Measurements from ENCODE around the gene IL17F. TPM values are rescaled to one million over a fixed set of nuclear protein-coding genes. Genes with fewer than 3 reads are reported as not detected.

IL17F gene
- total and polyA plus RNA-seq, 2 experiments from 2014 or later = not detected

- H3K9me2 ChIP-seq (ENCODE audit: insufficient read depth) = no peaks in the 10 kb centered on the region
- DNase-seq = no peak
- H3K4me2 ChIP-seq (ENCODE audit: unreplicated experiment) = no peak overlapping the region
- in situ Hi-C loops (cut with MboI) = no loop called here
- H3K36me3 ChIP-seq (ENCODE audit: low read depth) = no peaks in the 10 kb centered on the region
- H2AFZ ChIP-seq = no peak overlapping the region
- TF ChIP-seq EZH2 (IDR thresholded peaks at IDR 0.05; ENCODE audit: insufficient read depth, poor library complexity, severe bottlenecking) (no peak), EZH2phosphoT487 (IDR thresholded peaks at IDR 0.05; ENCODE audit: insufficient read depth, low read depth) (no peak)
- H3K4me3 ChIP-seq = no peak overlapping the region
- H3F3A ChIP-seq (ENCODE audit: insufficient read depth) = no peaks in the 10 kb centered on the region
- no peaks in the 10 kb centered on the region for H3K9me3 ChIP-seq (ENCODE audit: low read depth)
- no peaks in the 10 kb centered on the region; the same call in 1 of the 2 replicates for H3K27me3 ChIP-seq (replicated peaks; ENCODE audit: insufficient read depth)
- H3K27ac ChIP-seq = no peak overlapping the region
- H3K79me2 ChIP-seq (ENCODE audit: insufficient read depth) = no peaks in the 10 kb centered on the region
- H4K20me1 ChIP-seq (ENCODE audit: insufficient read depth) = no peaks in the 10 kb centered on the region
- 25 to 42% methylated on average over 2 of the region's 2 CpGs for WGBS, 2 experiments (ENCODE audit: low coverage in 1 of 2, low lambda C conversion rate in 2 of 2, missing lambda C conversion rate in 2 of 2)
- no peaks in the 10 kb centered on the region for H3K4me1 ChIP-seq (ENCODE audit: insufficient read depth)
- H3K9ac ChIP-seq = no peak overlapping the region
Measured at GRCh38 chr6:52210227-52210626, 34.1 kb downstream of the IL17F start.

- no peaks in the 10 kb centered on the region for H4K20me1 ChIP-seq (ENCODE audit: insufficient read depth)
- in situ Hi-C loops (cut with MboI) = no loop called here
Measured at GRCh38 chr6:52209770-52210169, 34.5 kb downstream of the IL17F start.

DNA sequence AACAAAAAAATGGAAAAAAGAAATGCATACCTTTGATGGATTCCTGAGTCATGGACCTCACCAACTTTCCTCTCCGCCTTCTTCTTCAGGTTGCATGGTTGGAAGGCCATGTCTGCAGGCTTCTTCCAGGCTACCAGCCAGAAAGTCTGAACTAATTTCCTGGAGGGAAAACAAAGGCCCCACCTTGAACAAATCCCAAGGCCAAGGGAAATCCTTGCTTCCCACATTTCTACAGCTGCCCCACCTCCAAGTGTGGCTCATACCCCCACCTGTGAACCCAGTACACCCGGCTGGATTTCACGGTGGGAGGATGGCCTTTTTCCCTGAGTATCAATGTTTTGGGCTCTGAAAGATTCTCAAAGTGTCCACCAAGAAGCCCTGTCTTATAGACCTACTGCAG lies 35.7 kb downstream of the IL17F start:
- Histone ChIP-seq H3K36me3 (ENCODE audit: low read depth) (no peaks in the 10 kb centered on the region), H3K27me3 (replicated peaks; ENCODE audit: insufficient read depth) (no peaks in the 10 kb centered on the region; the same call in 1 of the 2 replicates), H3F3A (ENCODE audit: insufficient read depth) (no peaks in the 10 kb centered on the region), H3K79me2 (ENCODE audit: insufficient read depth) (no peaks in the 10 kb centered on the region), H4K20me1 (ENCODE audit: insufficient read depth) (no peaks in the 10 kb centered on the region), H3K9me2 (ENCODE audit: insufficient read depth) (no peaks in the 10 kb centered on the region), H3K9ac (no peak overlapping the region), H3K9me3 (ENCODE audit: low read depth) (no peaks in the 10 kb centered on the region), H3K27ac (no peak overlapping the region), H3K4me3 (no peak overlapping the region), H3K4me1 (ENCODE audit: insufficient read depth) (no peaks in the 10 kb centered on the region), H2AFZ (no peak overlapping the region), H3K4me2 (ENCODE audit: unreplicated experiment) (no peak overlapping the region)
- WGBS, 2 experiments (ENCODE audit: low coverage in 1 of 2, low lambda C conversion rate in 2 of 2, missing lambda C conversion rate in 2 of 2) = 41 to 47% methylated on average over 3 of the region's 3 CpGs
- in situ Hi-C loops (cut with MboI) = no loop called here
- TF ChIP-seq EZH2phosphoT487 (IDR thresholded peaks at IDR 0.05; ENCODE audit: insufficient read depth, low read depth) (no peak), EZH2 (IDR thresholded peaks at IDR 0.05; ENCODE audit: insufficient read depth, poor library complexity, severe bottlenecking) (no peak)
- DNase-seq = no peak

More at GRCh38 chr6:52209770-52210169, 34.5 kb downstream of the IL17F start:
- WGBS, 2 experiments (ENCODE audit: low coverage in 1 of 2, low lambda C conversion rate in 2 of 2, missing lambda C conversion rate in 2 of 2) = 2 to 8% methylated on average over 2 of the region's 2 CpGs
- Histone ChIP-seq H3K36me3 (ENCODE audit: low read depth) (no peaks in the 10 kb centered on the region), H3K27ac (no peak overlapping the region), H3K9ac (no peak overlapping the region), H3F3A (ENCODE audit: insufficient read depth) (no peaks in the 10 kb centered on the region), H3K4me3 (no peak overlapping the region), H3K9me2 (ENCODE audit: insufficient read depth) (no peaks in the 10 kb centered on the region), H3K79me2 (ENCODE audit: insufficient read depth) (no peaks in the 10 kb centered on the region), H3K9me3 (ENCODE audit: low read depth) (no peaks in the 10 kb centered on the region), H2AFZ (no peak overlapping the region), H3K27me3 (replicated peaks; ENCODE audit: insufficient read depth) (no peaks in the 10 kb centered on the region; the same call in 1 of the 2 replicates), H3K4me1 (ENCODE audit: insufficient read depth) (no peaks in the 10 kb centered on the region), H3K4me2 (ENCODE audit: unreplicated experiment) (no peak overlapping the region)
- no peak for DNase-seq
- TF ChIP-seq EZH2 (IDR thresholded peaks at IDR 0.05; ENCODE audit: insufficient read depth, poor library complexity, severe bottlenecking) (no peak), EZH2phosphoT487 (IDR thresholded peaks at IDR 0.05; ENCODE audit: insufficient read depth, low read depth) (no peak)

DNA sequence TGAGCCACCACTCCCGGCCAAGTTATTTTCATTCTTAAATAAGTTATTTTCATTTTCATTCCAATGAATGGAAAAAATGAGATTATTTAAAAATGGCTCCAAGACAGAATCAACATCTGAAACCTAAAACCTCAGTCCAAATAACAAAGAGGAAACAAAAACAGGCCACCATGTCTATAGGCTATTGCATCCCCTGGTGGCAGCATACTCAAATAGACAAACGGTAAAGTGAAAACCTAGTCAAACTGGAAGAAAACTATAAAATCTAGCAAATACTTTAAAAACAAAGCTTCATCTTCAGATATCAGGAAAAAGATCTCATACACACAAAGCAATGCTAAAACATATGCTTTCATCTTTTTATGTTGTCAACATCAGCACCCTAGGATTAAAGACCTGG lies 37.2 kb downstream of the IL17F start:
- no peak overlapping the region for H3K4me2 ChIP-seq (ENCODE audit: unreplicated experiment)
- H3F3A ChIP-seq (ENCODE audit: insufficient read depth) = no peaks in the 10 kb centered on the region
- no peak for DNase-seq
- no peaks in the 10 kb centered on the region for H3K9me3 ChIP-seq (ENCODE audit: low read depth)
- H3K27me3 ChIP-seq (replicated peaks; ENCODE audit: insufficient read depth) = no peaks in the 10 kb centered on the region; the same call in 1 of the 2 replicates
- H3K4me1 ChIP-seq (ENCODE audit: insufficient read depth) = no peaks in the 10 kb centered on the region
- H4K20me1 ChIP-seq (ENCODE audit: insufficient read depth) = no peaks in the 10 kb centered on the region
- WGBS, 2 experiments (ENCODE audit: low coverage in 1 of 2, low lambda C conversion rate in 2 of 2, missing lambda C conversion rate in 2 of 2) = 69 to 70% methylated on average over 2 of the region's 2 CpGs
- H3K79me2 ChIP-seq (ENCODE audit: insufficient read depth) = no peaks in the 10 kb centered on the region
- H3K9ac ChIP-seq = no peak overlapping the region
- H3K36me3 ChIP-seq (ENCODE audit: low read depth) = no peaks in the 10 kb centered on the region
- no peak overlapping the region for H2AFZ ChIP-seq
- in situ Hi-C loops (cut with MboI) = no loop called here
- H3K9me2 ChIP-seq (ENCODE audit: insufficient read depth) = no peaks in the 10 kb centered on the region
- H3K4me3 ChIP-seq = no peak overlapping the region
- H3K27ac ChIP-seq = no peak overlapping the region
- no peak for TF ChIP-seq EZH2 (IDR thresholded peaks at IDR 0.05; ENCODE audit: insufficient read depth, poor library complexity, severe bottlenecking)
- TF ChIP-seq EZH2phosphoT487 (IDR thresholded peaks at IDR 0.05; ENCODE audit: insufficient read depth, low read depth) = no peak

DNA sequence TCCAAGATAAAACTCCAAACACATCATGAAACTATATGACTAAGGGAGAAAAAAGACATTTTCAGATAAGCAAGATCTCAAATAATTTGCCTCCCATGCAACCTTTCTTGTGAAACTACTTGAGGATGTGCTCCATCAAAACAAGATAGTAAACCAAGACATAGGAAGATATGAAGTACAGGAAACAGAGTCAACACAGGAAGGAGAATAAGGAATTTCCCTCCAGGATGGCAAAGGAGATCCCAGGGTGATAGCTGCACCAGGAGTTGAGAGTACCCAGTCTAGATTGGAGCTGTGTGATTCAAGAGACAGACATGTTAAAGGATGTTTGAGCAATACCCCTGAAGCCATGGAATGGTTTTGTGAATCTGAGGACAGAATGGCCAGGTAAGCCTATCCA lies 42.8 kb downstream of the IL17F start:
- no peaks in the 10 kb centered on the region for H3K27me3 ChIP-seq (replicated peaks; ENCODE audit: insufficient read depth)
- H3K27ac ChIP-seq = no peak overlapping the region
- H3K36me3 ChIP-seq (ENCODE audit: low read depth) = no peaks in the 10 kb centered on the region
- no peaks in the 10 kb centered on the region for H3K9me2 ChIP-seq (ENCODE audit: insufficient read depth)
- no peak overlapping the region for H3K4me3 ChIP-seq
- H3K79me2 ChIP-seq (ENCODE audit: insufficient read depth) = no peaks in the 10 kb centered on the region
- H3K9me3 ChIP-seq (ENCODE audit: low read depth) = no peaks in the 10 kb centered on the region
- no peaks in the 10 kb centered on the region for H4K20me1 ChIP-seq (ENCODE audit: insufficient read depth)
- H3F3A ChIP-seq (ENCODE audit: insufficient read depth) = no peaks in the 10 kb centered on the region
- TF ChIP-seq EZH2phosphoT487 (IDR thresholded peaks at IDR 0.05; ENCODE audit: insufficient read depth, low read depth) = no peak
- TF ChIP-seq EZH2 (IDR thresholded peaks at IDR 0.05; ENCODE audit: insufficient read depth, poor library complexity, severe bottlenecking) = no peak
- no peak for DNase-seq
- H2AFZ ChIP-seq = no peak overlapping the region
- H3K9ac ChIP-seq = no peak overlapping the region
- no peak overlapping the region for H3K4me2 ChIP-seq (ENCODE audit: unreplicated experiment)
- in situ Hi-C loops (cut with MboI) = no loop called here
- no peaks in the 10 kb centered on the region for H3K4me1 ChIP-seq (ENCODE audit: insufficient read depth)

Measured in GM23248 (cell line).